SK-N-SH (cell line): ENCODE measurements around the gene ANKRD31. TPM values are rescaled to one million over a fixed set of nuclear protein-coding genes. Genes with fewer than 3 reads are reported as not detected.

ENCODE experiments used
- CTCF ChIA-PET: fragments of 300-600, 350-600 bp; formaldehyde crosslinking; extraction: SDS; loops from one replicate; lab custom pipeline; 2021; lab: Yijun Ruan, JAX
- POLR2A ChIA-PET: fragments of 350-600 bp; sonication (Branson Sonifier 250); formaldehyde crosslinking; extraction: SDS; loops from one replicate; lab custom pipeline; 2020; ENCODE audit warnings: antibody characterized with exemption, inconsistent platforms; lab: Yijun Ruan, JAX
- DNase-seq: peaks from one replicate; pipeline ENCODE4 v3.0.0; 2012
- H2AFZ ChIP-seq: fragments of 200-600 bp; sonication (generic); 2 replicates; pipeline ENCODE4 v1.8.1; 2016; ENCODE audit warnings: antibody characterized with exemption, mild to moderate bottlenecking, low read depth
- H3F3A ChIP-seq: fragments of 200-600 bp; sonication (generic); replicated peaks from 2 replicates; pipeline ENCODE3; 2016; ENCODE audit warnings: antibody characterized with exemption, mild to moderate bottlenecking; ENCODE audit not compliant: insufficient read depth
- H3K27ac ChIP-seq, 2 experiments: fragments of 200-500 bp in 1 of 2; fragments of 200-600 bp in 1 of 2; sonication (Bioruptor generic) in 1 of 2; sonication (generic), shearing (Covaris generic) in 1 of 2; 2 replicates each; pipeline versions ENCODE4 v1.5.1 to v1.6.1; 2014 to 2016; ENCODE audit warnings: low read depth in 2 of 2, inconsistent platforms in 1 of 2, low read length in 1 of 2, mild to moderate bottlenecking in 1 of 2, mixed read lengths in 1 of 2
- H3K27me3 ChIP-seq: fragments of 200-600 bp; sonication (generic), shearing (Covaris generic); 2 replicates; pipeline ENCODE4 v1.6.1; 2016; ENCODE audit warnings: mixed run types; ENCODE audit not compliant: insufficient read depth
- H3K36me3 ChIP-seq, 2 experiments: fragments of 200-500 bp in 1 of 2; fragments of 200-600 bp in 1 of 2; sonication (Bioruptor generic) in 1 of 2; sonication (generic) in 1 of 2; replicated peaks in 1 of 2; 2 replicates each; pipeline versions ENCODE3 to v1.5.1; 2014 to 2016; ENCODE audit warnings: low read length in 1 of 2, mild to moderate bottlenecking in 1 of 2; ENCODE audit not compliant: insufficient read depth in 2 of 2, control insufficient read depth in 1 of 2
- H3K4me1 ChIP-seq, 2 experiments: fragments of 200-500 bp in 1 of 2; fragments of 200-600 bp in 1 of 2; sonication (Bioruptor generic) in 1 of 2; sonication (generic), shearing (Covaris generic) in 1 of 2; 2 replicates each; pipeline versions ENCODE4 v1.5.1 to v1.6.1; 2014 to 2016; ENCODE audit warnings: low read depth in 1 of 2, low read length in 1 of 2, mixed run types in 1 of 2; ENCODE audit not compliant: insufficient read depth in 2 of 2, control insufficient read depth in 1 of 2
- H3K4me2 ChIP-seq: fragments of 200-600 bp; sonication (generic), shearing (Covaris generic); 2 replicates; pipeline ENCODE4 v1.6.1; 2017; ENCODE audit warnings: mixed run types
- H3K4me3 ChIP-seq, 2 experiments: fragments of 200-500 bp in 1 of 2; fragments of 200-600 bp in 1 of 2; sonication (Bioruptor generic) in 1 of 2; sonication (generic), shearing (Covaris generic) in 1 of 2; 2 replicates each; pipeline versions ENCODE4 v1.5.1 to v1.8.1; 2014 to 2016; ENCODE audit warnings: low read depth in 2 of 2, inconsistent platforms in 1 of 2, low read length in 1 of 2, mild to moderate bottlenecking in 1 of 2, mixed read lengths in 1 of 2, moderate library complexity in 1 of 2
- H3K79me2 ChIP-seq: fragments of 200-600 bp; sonication (generic); 2 replicates; pipeline ENCODE4 v1.8.1; 2017; ENCODE audit warnings: mild to moderate bottlenecking; ENCODE audit not compliant: insufficient read depth
- H3K9ac ChIP-seq: fragments of 200-600 bp; sonication (generic); 2 replicates; pipeline ENCODE4 v1.6.1; 2017; ENCODE audit warnings: mixed run types
- H3K9me2 ChIP-seq: fragments of 200-600 bp; sonication (generic); 2 replicates; pipeline ENCODE4 v1.6.1; 2017; ENCODE audit warnings: mixed run types
- H3K9me3 ChIP-seq: fragments of 200-600 bp; sonication (generic); 2 replicates; pipeline ENCODE4 v1.6.1; 2017; ENCODE audit warnings: mixed run types, mild to moderate bottlenecking, moderate library complexity
- H4K20me1 ChIP-seq: fragments of 200-600 bp; sonication (generic); 2 replicates; pipeline ENCODE4 v1.6.1; 2017; ENCODE audit warnings: mild to moderate bottlenecking, mixed run types; ENCODE audit not compliant: insufficient read depth
- EZH2phosphoT487 ChIP-seq: fragments of 200-600 bp; sonication (generic); IDR thresholded peaks from 2 replicates; pipeline ENCODE4 v1.6.1; 2017; ENCODE audit warnings: low read depth, mixed run types, mild to moderate bottlenecking, antibody characterized with exemption, moderate library complexity, borderline replicate concordance
- FOSL2 ChIP-seq: IDR thresholded peaks from 2 replicates; pipeline ENCODE4 v1.4.0; 2012; ENCODE audit warnings: low read depth, mild to moderate bottlenecking, moderate library complexity, borderline replicate concordance
- GABPA ChIP-seq: IDR thresholded peaks from 2 replicates; pipeline ENCODE4 v1.4.0; 2012; ENCODE audit warnings: low read depth, mild to moderate bottlenecking
- MXI1 ChIP-seq: IDR thresholded peaks from 2 replicates; pipeline ENCODE4 v1.6.1; 2012; ENCODE audit warnings: mild to moderate bottlenecking, low read depth, low read length, improper control_type of control experiment
- RAD21 ChIP-seq: IDR thresholded peaks from 2 replicates; pipeline ENCODE4 v1.6.1; 2012; ENCODE audit warnings: mild to moderate bottlenecking, low read length
- RCOR1 ChIP-seq: fragments of 150-350 bp; IDR thresholded peaks from 2 replicates; pipeline ENCODE4 v1.6.1; 2017; ENCODE audit warnings: antibody characterized with exemption, low read length
- RXRA ChIP-seq: IDR thresholded peaks from 2 replicates; pipeline ENCODE4 v1.4.0; 2012; ENCODE audit warnings: low read depth, mild to moderate bottlenecking, borderline replicate concordance
- TAF1 ChIP-seq: IDR thresholded peaks from 2 replicates; pipeline ENCODE4 v1.6.1; 2012; ENCODE audit warnings: low read depth, mild to moderate bottlenecking, low read length, moderate library complexity, borderline replicate concordance
- TEAD4 ChIP-seq: IDR thresholded peaks from 2 replicates; pipeline ENCODE4 v1.4.0; 2012; ENCODE audit warnings: mild to moderate bottlenecking, borderline replicate concordance; ENCODE audit not compliant: insufficient read depth
- USF2 ChIP-seq: fragments of 150-350 bp; IDR thresholded peaks from 2 replicates; pipeline ENCODE4 v1.6.1; 2017; ENCODE audit warnings: antibody characterized with exemption, low read length, low read depth, borderline replicate concordance
- WGBS: methylation state at CpG from one replicate; pipeline ENCODE4 v1.1.6; 2017; ENCODE audit warnings: low lambda C conversion rate; 5-methylcytosine and 5-hydroxymethylcytosine counted together
- polyA plus RNA-seq, 3 experiments: library from polyadenylated mRNA; depleted of rRNA; stranded (reverse); fragments of >200 nt; gene quantifications; 2 replicates each; pipeline ENCODE4 v1.2.3, GENCODE V29; 2012
- TF ChIP-seq, protein P1 (sequence below): fragments of 200-600 bp; sonication (generic); IDR thresholded peaks from 2 replicates; pipeline ENCODE4 v1.6.1; 2017; ENCODE audit warnings: antibody characterized with exemption, mild to moderate bottlenecking, moderate library complexity

The ANKRD31 gene
- polyA plus RNA-seq, 1 of the 3 experiments (the other 2 are of a cell fraction) = 0.05 TPM

GRCh38 chr5:75279321-75279720 is 42.6 kb upstream of the ANKRD31 start:
- H2AFZ ChIP-seq = no peak overlapping the region
- TF ChIP-seq RXRA (no peak), RAD21 (peak; percentile 7; the same call in 1 of the 2 replicates), GABPA (no peak)
- TF ChIP-seq, protein P1, sequence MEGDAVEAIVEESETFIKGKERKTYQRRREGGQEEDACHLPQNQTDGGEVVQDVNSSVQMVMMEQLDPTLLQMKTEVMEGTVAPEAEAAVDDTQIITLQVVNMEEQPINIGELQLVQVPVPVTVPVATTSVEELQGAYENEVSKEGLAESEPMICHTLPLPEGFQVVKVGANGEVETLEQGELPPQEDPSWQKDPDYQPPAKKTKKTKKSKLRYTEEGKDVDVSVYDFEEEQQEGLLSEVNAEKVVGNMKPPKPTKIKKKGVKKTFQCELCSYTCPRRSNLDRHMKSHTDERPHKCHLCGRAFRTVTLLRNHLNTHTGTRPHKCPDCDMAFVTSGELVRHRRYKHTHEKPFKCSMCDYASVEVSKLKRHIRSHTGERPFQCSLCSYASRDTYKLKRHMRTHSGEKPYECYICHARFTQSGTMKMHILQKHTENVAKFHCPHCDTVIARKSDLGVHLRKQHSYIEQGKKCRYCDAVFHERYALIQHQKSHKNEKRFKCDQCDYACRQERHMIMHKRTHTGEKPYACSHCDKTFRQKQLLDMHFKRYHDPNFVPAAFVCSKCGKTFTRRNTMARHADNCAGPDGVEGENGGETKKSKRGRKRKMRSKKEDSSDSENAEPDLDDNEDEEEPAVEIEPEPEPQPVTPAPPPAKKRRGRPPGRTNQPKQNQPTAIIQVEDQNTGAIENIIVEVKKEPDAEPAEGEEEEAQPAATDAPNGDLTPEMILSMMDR = peak; percentile 24
- no peak overlapping the region for H3K9ac ChIP-seq
- no peaks in the 10 kb centered on the region for H3K79me2 ChIP-seq
- WGBS = 44% methylated on average over 1 of the region's 1 CpG
- DNase-seq = no peak
- peaks cover 0 to 5% of the 10 kb centered on the region in 2 experiments; a peak in 1 of 4 replicates for H3K4me1 ChIP-seq
- H3K4me3 ChIP-seq = no peak overlapping the region
- no peak overlapping the region for H3K27ac ChIP-seq
- ChIA-PET CTCF (interaction anchor here (1.1 kb wide), 1 partner anchor 402 kb away, joined by 3 read pairs; no protein-coding TSS in a partner anchor), POLR2A (no interaction called here)
- H3K27me3 ChIP-seq = no peaks in the 10 kb centered on the region; the same call in 1 of the 2 replicates
- H3K9me3 ChIP-seq = no peaks in the 10 kb centered on the region
- H3K4me2 ChIP-seq = no peak overlapping the region
- no peaks in the 10 kb centered on the region for H4K20me1 ChIP-seq
- no peaks in the 10 kb centered on the region for H3K9me2 ChIP-seq
- no peaks in the 10 kb centered on the region for H3F3A ChIP-seq
- no peaks in the 10 kb centered on the region for H3K36me3 ChIP-seq

GRCh38 chr5:75277463-75277862 is 40.8 kb upstream of the ANKRD31 start:
- WGBS = 73% methylated on average over 4 of the region's 4 CpGs
- ChIA-PET POLR2A (no interaction called here), CTCF (interaction anchor here (0.6 to 0.9 kb wide), 4 partner anchors 18 to 1624 kb away, joined by 3 read pairs; no protein-coding TSS in a partner anchor)
- Histone ChIP-seq H4K20me1 (no peaks in the 10 kb centered on the region), H3K4me2 (no peak overlapping the region)
- DNase-seq = no peak
- TF ChIP-seq EZH2phosphoT487 (no peak), FOSL2 (no peak), MXI1 (no peak), TEAD4 (no peak), RCOR1 (no peak), TAF1 (no peak), USF2 (no peak)
- TF ChIP-seq, all 33 proteins: peak for 0
- H3K4me1 ChIP-seq = peaks cover 0 to 5% of the 10 kb centered on the region in 2 experiments; a peak in 1 of 4 replicates
- H2AFZ ChIP-seq = no peak overlapping the region
- H3K9ac ChIP-seq = no peak overlapping the region
- no peaks in the 10 kb centered on the region for H3F3A ChIP-seq
- H3K36me3 ChIP-seq = no peaks in the 10 kb centered on the region
- H3K27me3 ChIP-seq = no peaks in the 10 kb centered on the region; the same call in 1 of the 2 replicates
- H3K27ac ChIP-seq = no peak overlapping the region
- H3K79me2 ChIP-seq = no peaks in the 10 kb centered on the region
- H3K4me3 ChIP-seq = no peak overlapping the region
- H3K9me3 ChIP-seq = no peaks in the 10 kb centered on the region
- H3K9me2 ChIP-seq = no peaks in the 10 kb centered on the region
